PC-9 (cell line): ENCODE data around the gene ZFP36L1. TPM values are rescaled to one million over a fixed set of nuclear protein-coding genes. Genes with fewer than 3 reads are reported as not detected.

Source experiments
- BruUV-seq: library from RNA; stranded (reverse); fragments of 400-500 nt; replicated peaks from 2 replicates; lab custom pipeline; 2021; lab: Mats Ljungman, UMichigan
- CTCF ChIA-PET: fragments of 300-600 bp; sonication (Branson Sonifier 250); formaldehyde crosslinking; loops from one replicate; lab custom pipeline; 2022; ENCODE audit warnings: antibody characterized with exemption; lab: Charles Lee
- POLR2A ChIA-PET: fragments of 300-600 bp; sonication (Branson Sonifier 250); formaldehyde crosslinking; loops from one replicate; lab custom pipeline; 2022; ENCODE audit warnings: antibody characterized with exemption; ENCODE audit not compliant: unreplicated experiment; lab: Charles Lee
- DNase-seq, 2 experiments: peaks; one replicate each; pipeline versions ENCODE4 v3.0.0 to v3.0.0-alpha.2; 2015 to 2022; ENCODE audit warnings: mixed read lengths in 1 of 2
- H2AFZ ChIP-seq: fragments of 200-600 bp; sonication (generic); 2 replicates; pipeline ENCODE4 v1.8.1; 2017; ENCODE audit warnings: antibody characterized with exemption
- H3F3A ChIP-seq: fragments of 200-600 bp; sonication (generic); 2 replicates; pipeline ENCODE4 v1.8.1; 2017; ENCODE audit warnings: antibody characterized with exemption, mild to moderate bottlenecking, low read depth; ENCODE audit not compliant: insufficient read depth
- H3K27ac ChIP-seq: fragments of 200-600 bp; sonication (generic); 2 replicates; pipeline ENCODE4 v1.6.1; 2016; ENCODE audit warnings: mixed run types
- H3K27me3 ChIP-seq: fragments of 200-600 bp; sonication (generic); 2 replicates; pipeline ENCODE4 v1.6.1; 2016; ENCODE audit warnings: low read depth, mixed run types; ENCODE audit not compliant: insufficient read depth
- H3K36me3 ChIP-seq: fragments of 200-600 bp; sonication (generic); 2 replicates; pipeline ENCODE4 v1.6.1; 2016; ENCODE audit warnings: low read depth, mixed run types
- H3K4me1 ChIP-seq: fragments of 200-600 bp; sonication (generic); replicated peaks from 2 replicates; pipeline ENCODE4 v1.6.1; 2016; ENCODE audit warnings: mixed run types; ENCODE audit not compliant: insufficient read depth
- H3K4me2 ChIP-seq: fragments of 200-600 bp; sonication (generic); 2 replicates; pipeline ENCODE4 v1.6.1; 2017; ENCODE audit warnings: mixed run types
- H3K4me3 ChIP-seq: fragments of 200-600 bp; sonication (generic); 2 replicates; pipeline ENCODE4 v1.6.1; 2016; ENCODE audit warnings: mixed run types
- H3K79me2 ChIP-seq: fragments of 200-600 bp; sonication (generic); 2 replicates; pipeline ENCODE4 v1.6.1; 2017; ENCODE audit warnings: low read depth, mixed run types
- H3K9me2 ChIP-seq: fragments of 200-600 bp; sonication (generic); 2 replicates; pipeline ENCODE4 v1.8.1; 2017; ENCODE audit warnings: mild to moderate bottlenecking; ENCODE audit not compliant: insufficient read depth
- H3K9me3 ChIP-seq: fragments of 200-600 bp; sonication (generic); 2 replicates; pipeline ENCODE4 v1.8.1; 2016; ENCODE audit warnings: low read depth; ENCODE audit not compliant: insufficient read depth
- H4K20me1 ChIP-seq: fragments of 200-600 bp; sonication (generic); 2 replicates; pipeline ENCODE4 v1.8.1; 2017; ENCODE audit not compliant: insufficient read depth
- CTCF ChIP-seq: fragments of 200-600 bp; sonication (generic); conservative IDR thresholded peaks from 2 replicates; pipeline ENCODE4 v1.6.1; 2017; ENCODE audit warnings: mixed run types, antibody characterized with exemption, mild to moderate bottlenecking, moderate library complexity
- EZH2 ChIP-seq: fragments of 200-600 bp; sonication (generic); IDR thresholded peaks from 2 replicates; pipeline ENCODE4 v1.8.0; 2017; ENCODE audit warnings: antibody characterized with exemption, low read depth
- intact Hi-C: fragments of 100-400 bp; cut with micrococcal nuclease; formaldehyde crosslinking; loops from one replicate; pipeline ENCODE4 v1.10.0; 2022; ENCODE audit not compliant: unreplicated experiment
- total RNA-seq: library from RNA; stranded (reverse); gene quantifications from 2 replicates; pipeline ENCODE4 v1.2.3, GENCODE V29; 2021

The ZFP36L1 gene
- total RNA-seq, 1 experiment from 2014 or later, result 179 TPM

GRCh38 chr14:68809524-68809923 lies 16.7 kb upstream of the ZFP36L1 start:
- Histone ChIP-seq H3K9me2 (no peaks in the 10 kb centered on the region), H3K36me3 (no peaks in the 10 kb centered on the region), H3K9me3 (peaks cover 6% of the 10 kb centered on the region; the same call in 1 of the 2 replicates), H3K4me1 (peaks cover 7% of the 10 kb centered on the region), H3F3A (peaks cover 3% of the 10 kb centered on the region; the same call in 1 of the 2 replicates), H3K79me2 (no peaks in the 10 kb centered on the region), H3K4me2 (no peak overlapping the region), H2AFZ (no peak overlapping the region), H4K20me1 (no peaks in the 10 kb centered on the region), H3K27me3 (no peaks in the 10 kb centered on the region), H3K4me3 (no peak overlapping the region), H3K27ac (no peak overlapping the region)
- no peak for TF ChIP-seq CTCF
- TF ChIP-seq EZH2, result no peak
- ChIA-PET POLR2A (no interaction called here), CTCF (interaction anchor here (0.5 kb wide), 1 partner anchor 26 kb away, joined by 4 read pairs; no protein-coding TSS in a partner anchor)
- BruUV-seq, result no TSS peak
- intact Hi-C loops, result no loop called here
- no peak for DNase-seq

- H3K9me2 ChIP-seq, result no peaks in the 10 kb centered on the region
- POLR2A ChIA-PET, result interaction anchor here (0.6 kb wide), 1 partner anchor 16 kb away, joined by 3 read pairs; the partner anchor contains the start of gene ZFP36L1
- H3K27ac ChIP-seq, result no peak overlapping the region
- CTCF ChIA-PET, result interaction anchor here (0.5 kb wide), 1 partner anchor 27 kb away, joined by 4 read pairs; no protein-coding TSS in a partner anchor
- H4K20me1 ChIP-seq, result no peaks in the 10 kb centered on the region
- H3K4me1 ChIP-seq, result 0 out of 2 replicates have a peak, but pooled peaks cover under 1% of the 10 kb centered on the region
- H2AFZ ChIP-seq, result no peak overlapping the region
- H3K4me3 ChIP-seq, result no peak overlapping the region
- no peaks in the 10 kb centered on the region for H3K79me2 ChIP-seq
- no TSS peak for BruUV-seq
- peaks cover 6% of the 10 kb centered on the region; the same call in 1 of the 2 replicates for H3K9me3 ChIP-seq
- TF ChIP-seq EZH2 (no peak), CTCF (no peak)
- no peaks in the 10 kb centered on the region for H3K36me3 ChIP-seq
- no peak overlapping the region for H3K4me2 ChIP-seq
- no peaks in the 10 kb centered on the region for H3K27me3 ChIP-seq
- H3F3A ChIP-seq, result peaks cover 3% of the 10 kb centered on the region; the same call in 1 of the 2 replicates
- no peak for DNase-seq
- intact Hi-C loops, result no loop called here
Measured at GRCh38 chr14:68808696-68809480, 16.0 kb upstream of the ZFP36L1 start.

GRCh38 chr14:68807987-68808386 lies 15.1 kb upstream of the ZFP36L1 start:
- BruUV-seq, result no TSS peak

More at GRCh38 chr14:68807987-68808386, 15.1 kb upstream of the ZFP36L1 start:
- Histone ChIP-seq H3F3A (peaks cover 3% of the 10 kb centered on the region; the same call in 1 of the 2 replicates), H3K79me2 (no peaks in the 10 kb centered on the region), H3K36me3 (no peaks in the 10 kb centered on the region), H4K20me1 (no peaks in the 10 kb centered on the region), H3K27ac (no peak overlapping the region), H2AFZ (no peak overlapping the region), H3K9me3 (peaks cover 6% of the 10 kb centered on the region; the same call in 1 of the 2 replicates), H3K27me3 (no peaks in the 10 kb centered on the region), H3K4me3 (no peak overlapping the region), H3K4me2 (no peak overlapping the region), H3K4me1 (no peaks in the 10 kb centered on the region), H3K9me2 (no peaks in the 10 kb centered on the region)
- no peak for DNase-seq
- no peak for TF ChIP-seq EZH2
- POLR2A ChIA-PET, result interaction anchor here (0.6 kb wide), 1 partner anchor 125 kb away, joined by 4 read pairs; no protein-coding TSS in a partner anchor
- CTCF ChIA-PET, result no interaction called here
- intact Hi-C loops, result no loop called here
